Tibial nerve (tissue), 4 donors: ENCODE measurements around the gene SPATA32. TPM values are rescaled to one million over a fixed set of nuclear protein-coding genes. Genes with fewer than 3 reads are reported as not detected.

Experiments
- DNase-seq, 2 donors: peaks; one replicate each; pipeline ENCODE4 v3.0.0-alpha.2; 2019; ENCODE audit warnings: low spot score in 2 of 2
- H3K27ac ChIP-seq, 4 donors: fragments of 200-600 bp; sonication (generic) in 3 of 4; one replicate each; pipeline ENCODE4 v1.5.1; 2017 to 2019; ENCODE audit warnings: mild to moderate bottlenecking in 1 of 4
- H3K27me3 ChIP-seq, 2 donors: fragments of 200-600 bp; sonication (generic) in 1 of 2; one replicate each; pipeline versions ENCODE4 v1.5.1 to v1.6.0; 2017 to 2019
- H3K36me3 ChIP-seq, 3 donors: fragments of 200-600 bp; sonication (generic); one replicate each; pipeline ENCODE4 v1.5.1; 2018 to 2019
- H3K4me1 ChIP-seq, 4 donors: fragments of 200-600 bp; sonication (generic) in 3 of 4; one replicate each; pipeline ENCODE4 v1.5.1; 2017 to 2019
- H3K4me3 ChIP-seq, 4 donors: fragments of 200-600 bp; sonication (generic) in 3 of 4; one replicate each; pipeline ENCODE4 v1.5.1; 2017 to 2019; ENCODE audit warnings: mild to moderate bottlenecking in 1 of 4, moderate library complexity in 1 of 4
- H3K9me3 ChIP-seq, 4 donors: fragments of 200-600 bp; sonication (generic) in 3 of 4; one replicate each; pipeline ENCODE4 v1.5.1; 2017 to 2019
- CTCF ChIP-seq, 5 experiments: fragments of 200-600 bp in 3 of 5; fragments of 450-650 bp in 2 of 5; sonication (generic) in 3 of 5; IDR thresholded peaks; one replicate each; pipeline ENCODE4 v1.5.1; 2016 to 2019; ENCODE audit warnings: antibody characterized with exemption in 5 of 5, mild to moderate bottlenecking in 3 of 5, moderate library complexity in 2 of 5
- EP300 ChIP-seq, 2 donors: sonication (generic); formaldehyde crosslinking; IDR thresholded peaks; one replicate each; pipeline ENCODE4 v1.6.1; 2017; ENCODE audit warnings: antibody characterized with exemption in 2 of 2, mild to moderate bottlenecking in 1 of 2
- POLR2A ChIP-seq, 2 donors: fragments of 450-650 bp; IDR thresholded peaks; one replicate each; pipeline ENCODE4 v1.6.1; 2017; ENCODE audit warnings: antibody characterized with exemption in 2 of 2, mild to moderate bottlenecking in 2 of 2, moderate library complexity in 2 of 2
- WGBS, 2 donors: methylation state at CpG; one replicate each; pipeline ENCODE4 v1.1.5; 2018; 5-methylcytosine and 5-hydroxymethylcytosine counted together
- total RNA-seq, 4 donors: library from RNA; depleted of rRNA; stranded (reverse); fragments of >200 nt; gene quantifications; one replicate each; pipeline ENCODE4 v1.1.0, GENCODE V29; 2016

Gene SPATA32
- total RNA-seq, 4 donors from 2014 or later = not detected

- no peaks in the 10 kb centered on the region for H3K9me3 ChIP-seq
- H3K4me3 ChIP-seq = no peak overlapping the region
- no peaks in the 10 kb centered on the region for H3K27me3 ChIP-seq
- H3K27ac ChIP-seq = no peak overlapping the region
- TF ChIP-seq CTCF (IDR thresholded peaks at IDR 0.05) = no peak
- no peak for TF ChIP-seq POLR2A (IDR thresholded peaks at IDR 0.05)
- TF ChIP-seq EP300 (IDR thresholded peaks at IDR 0.05) = no peak
- DNase-seq = no peak
- peaks cover 0 to 25% (median 10%) of the 10 kb centered on the region in 4 donors for H3K4me1 ChIP-seq
- peaks cover 0 to 24% (median 12%) of the 10 kb centered on the region in 3 donors for H3K36me3 ChIP-seq
- 80 to 84% methylated on average over 7 of the region's 7 CpGs for WGBS, 2 donors
Measured at GRCh38 chr17:45260204-45260783, 1.6 kb downstream of the SPATA32 start.

GRCh38 chr17:45258981-45259380 lies 2.9 kb downstream of the SPATA32 start:
- Histone ChIP-seq H3K27me3 (no peaks in the 10 kb centered on the region), H3K9me3 (no peaks in the 10 kb centered on the region), H3K4me1 (peaks cover 0 to 25% (median 10%) of the 10 kb centered on the region in 4 donors), H3K36me3 (peaks cover 0 to 10% (median 3%) of the 10 kb centered on the region in 3 donors), H3K4me3 (no peak overlapping the region), H3K27ac (no peak overlapping the region)
- TF ChIP-seq POLR2A (IDR thresholded peaks at IDR 0.05) (no peak), CTCF (IDR thresholded peaks at IDR 0.05) (no peak), EP300 (IDR thresholded peaks at IDR 0.05) (no peak)
- DNase-seq = no peak
- 44 to 56% methylated on average over 5 of the region's 5 CpGs for WGBS, 2 donors

GRCh38 chr17:45257115-45257514 lies 4.8 kb downstream of the SPATA32 start:
- Histone ChIP-seq H3K4me1 (peaks cover 0 to 9% (median 1%) of the 10 kb centered on the region in 4 donors), H3K36me3 (no peaks in the 10 kb centered on the region), H3K27ac (no peak overlapping the region), H3K9me3 (no peaks in the 10 kb centered on the region), H3K27me3 (no peaks in the 10 kb centered on the region), H3K4me3 (no peak overlapping the region)
- WGBS, 2 donors = 53 to 71% methylated on average over 16 of the region's 16 CpGs
- no peak for DNase-seq
- no peak for TF ChIP-seq CTCF (IDR thresholded peaks at IDR 0.05)
- no peak for TF ChIP-seq EP300 (IDR thresholded peaks at IDR 0.05)
- no peak for TF ChIP-seq POLR2A (IDR thresholded peaks at IDR 0.05)

GRCh38 chr17:45256114-45256966 lies 5.6 kb downstream of the SPATA32 start:
- no peak overlapping the region for H3K27ac ChIP-seq
- DNase-seq = no peak
- peaks cover 0 to 1% (median 0%) of the 10 kb centered on the region in 4 donors for H3K4me1 ChIP-seq
- H3K9me3 ChIP-seq = no peaks in the 10 kb centered on the region
- H3K27me3 ChIP-seq = no peaks in the 10 kb centered on the region
- H3K4me3 ChIP-seq = no peak overlapping the region
- TF ChIP-seq EP300 (IDR thresholded peaks at IDR 0.05) = no peak
- no peak for TF ChIP-seq CTCF (IDR thresholded peaks at IDR 0.05)
- TF ChIP-seq POLR2A (IDR thresholded peaks at IDR 0.05) = no peak
- no peaks in the 10 kb centered on the region for H3K36me3 ChIP-seq
- WGBS, 2 donors = 62 to 79% methylated on average over 11 to 14 of the region's 14 CpGs

GRCh38 chr17:45255358-45255757 lies 6.5 kb downstream of the SPATA32 start:
- no peak for DNase-seq
- TF ChIP-seq CTCF (IDR thresholded peaks at IDR 0.05) (no peak), POLR2A (IDR thresholded peaks at IDR 0.05) (no peak), EP300 (IDR thresholded peaks at IDR 0.05) (no peak)
- H3K9me3 ChIP-seq = no peaks in the 10 kb centered on the region

More at GRCh38 chr17:45255358-45255757, 6.5 kb downstream of the SPATA32 start:
- H3K4me3 ChIP-seq = no peak overlapping the region
- no peaks in the 10 kb centered on the region for H3K36me3 ChIP-seq
- H3K27ac ChIP-seq = no peak overlapping the region
- no peaks in the 10 kb centered on the region for H3K4me1 ChIP-seq
- whole genome bisulfite sequencing, 2 donors = 94 to 97% methylated on average over 7 to 8 of the region's 8 CpGs
- no peaks in the 10 kb centered on the region for H3K27me3 ChIP-seq
